Spleen (tissue), 11 donors: ENCODE data around the gene WFDC9. TPM values are rescaled to one million over a fixed set of nuclear protein-coding genes. Genes with fewer than 3 reads are reported as not detected.

ENCODE experiments used
- DNase-seq: peaks from one replicate; pipeline ENCODE4 v3.0.0-alpha.2; 2020
- H3K27ac ChIP-seq, 8 donors: fragments of 200-600 bp; sonication (generic) in 7 of 8; 1 replicate in 4 of 8; 2 replicates in 4 of 8; pipeline versions ENCODE4 v1.5.0 to v1.8.0; 2016 to 2021; ENCODE audit warnings: inconsistent platforms in 4 of 8, mild to moderate bottlenecking in 4 of 8, moderate library complexity in 1 of 8
- H3K27me3 ChIP-seq, 7 donors: fragments of 200-600 bp; sonication (generic) in 6 of 7; replicated peaks in 1 of 7; 1 replicate in 4 of 7; 2 replicates in 3 of 7; pipeline versions ENCODE4 v1.5.0 to v1.8.0; 2016 to 2021; ENCODE audit warnings: inconsistent platforms in 3 of 7, mild to moderate bottlenecking in 1 of 7
- H3K36me3 ChIP-seq, 6 donors: fragments of 200-600 bp; sonication (generic) in 5 of 6; 1 replicate in 4 of 6; 2 replicates in 2 of 6; pipeline versions ENCODE4 v1.5.0 to v1.8.0; 2016 to 2021; ENCODE audit warnings: inconsistent platforms in 2 of 6
- H3K4me1 ChIP-seq, 6 donors: fragments of 200-600 bp; sonication (generic) in 5 of 6; 1 replicate in 3 of 6; 2 replicates in 3 of 6; pipeline versions ENCODE4 v1.5.0 to v1.8.0; 2016 to 2021; ENCODE audit warnings: inconsistent platforms in 3 of 6
- H3K4me3 ChIP-seq, 8 donors: fragments of 200-600 bp; sonication (generic) in 7 of 8; 1 replicate in 4 of 8; 2 replicates in 4 of 8; pipeline versions ENCODE4 v1.5.0 to v1.8.0; 2016 to 2021; ENCODE audit warnings: inconsistent platforms in 4 of 8, mild to moderate bottlenecking in 4 of 8, moderate library complexity in 2 of 8
- H3K9me3 ChIP-seq, 8 donors: fragments of 200-600 bp; sonication (generic) in 7 of 8; 1 replicate in 4 of 8; 2 replicates in 4 of 8; pipeline versions ENCODE4 v1.5.0 to v1.8.0; 2016 to 2021; ENCODE audit warnings: inconsistent platforms in 4 of 8
- CTCF ChIP-seq, 11 experiments: fragments of 200-600 bp in 7 of 11; fragments of 450-650 bp in 4 of 11; sonication (generic) in 4 of 11; IDR thresholded peaks in 8 of 11; conservative IDR thresholded peaks in 3 of 11; 1 replicate in 7 of 11; 2 replicates in 4 of 11; pipeline versions ENCODE4 v1.4.0 to v1.8.0; 2016 to 2021; ENCODE audit warnings: antibody characterized with exemption in 11 of 11, inconsistent platforms in 4 of 11, mild to moderate bottlenecking in 1 of 11
- POLR2A ChIP-seq, 3 donors: fragments of 450-650 bp; IDR thresholded peaks; one replicate each; pipeline ENCODE4 v1.5.1; 2017; ENCODE audit warnings: antibody characterized with exemption in 3 of 3, mild to moderate bottlenecking in 1 of 3
- POLR2AphosphoS5 ChIP-seq, 3 donors: sonication (generic); formaldehyde crosslinking; IDR thresholded peaks; one replicate each; pipeline ENCODE4 v1.5.1; 2017; ENCODE audit warnings: antibody characterized with exemption in 3 of 3
- WGBS, 5 donors: extraction: QIAGEN DNeasy Blood & Tissue Kit in 3 of 5; methylation state at CpG; one replicate each; pipeline versions ENCODE4 v1.1.5 to v1.1.7; 2013 to 2018; 5-methylcytosine and 5-hydroxymethylcytosine counted together
- intact Hi-C: fragments of 100-400 bp; cut with DNase I; formaldehyde crosslinking; loops from one replicate; pipeline ENCODE4 v1.15.0; 2023; ENCODE audit warnings: low total_unique reads
- polyA plus RNA-seq, 3 donors: library from polyadenylated mRNA; stranded (reverse); fragments of 200-250 nt; gene quantifications; one replicate each; pipeline ENCODE4 v1.2.1, GENCODE V29; 2013
- total RNA-seq, 7 donors: library from RNA; depleted of rRNA in 3 of 7; stranded (reverse); fragments of >200 nt in 3 of 7; fragmentation: NEBNext Ultra II Directional in 4 of 7; extraction: Animal tissue kit (Norgen Biotek cat#: 25700) in 4 of 7; gene quantifications; one replicate each; pipeline versions ENCODE4 v1.1.0 to v1.2.1, GENCODE V29; 2016 to 2021
- donor health status: healthy with polysubstance abuse.
- donor health status: DM: no; HTN: no; CAD: no; lungs with moderate emphysema.
- donor health status: DM: no; HTN: no; CAD: no.
- donor health status: Bipolar disorder and iron deficiency.
- donor health status: healthy.
- donor health status: DM: no; HTN: no; CAD: no.
- donor health status: DM: yes; HTN: yes; CAD: no.

Gene WFDC9
- total and polyA plus RNA-seq, 10 donors = not detected

GRCh38 chr20:45583502-45583901, 47.6 kb downstream of the WFDC9 start:
- no peaks in the 10 kb centered on the region for H3K9me3 ChIP-seq
- WGBS, 5 donors = 68 to 80% (median 74%) methylated on average over 3 of the region's 3 CpGs
- peaks cover 0 to 17% (median 0%) of the 10 kb centered on the region in 7 donors for H3K27me3 ChIP-seq
- TF ChIP-seq CTCF (IDR thresholded peaks at IDR 0.05 in 8 of 11, conservative IDR thresholded peaks at IDR 0.05 in 3 of 11) = no peak
- TF ChIP-seq POLR2A (IDR thresholded peaks at IDR 0.05) = no peak
- TF ChIP-seq POLR2AphosphoS5 (IDR thresholded peaks at IDR 0.05) = no peak
- H3K36me3 ChIP-seq = no peaks in the 10 kb centered on the region
- no peak overlapping the region for H3K27ac ChIP-seq
- no peak for DNase-seq
- intact Hi-C loops = no loop called here
- no peaks in the 10 kb centered on the region for H3K4me1 ChIP-seq
- H3K4me3 ChIP-seq = no peak overlapping the region

- peaks cover 0 to 17% (median 0%) of the 10 kb centered on the region in 7 donors for H3K27me3 ChIP-seq
- intact Hi-C loops = no loop called here
- H3K4me1 ChIP-seq = no peaks in the 10 kb centered on the region
- H3K4me3 ChIP-seq = no peak overlapping the region
- H3K9me3 ChIP-seq = no peaks in the 10 kb centered on the region
- H3K27ac ChIP-seq = no peak overlapping the region
- no peak for TF ChIP-seq POLR2AphosphoS5 (IDR thresholded peaks at IDR 0.05)
- no peak for TF ChIP-seq CTCF (IDR thresholded peaks at IDR 0.05 in 8 of 11, conservative IDR thresholded peaks at IDR 0.05 in 3 of 11)
- no peak for TF ChIP-seq POLR2A (IDR thresholded peaks at IDR 0.05)
- no peaks in the 10 kb centered on the region for H3K36me3 ChIP-seq
- no peak for DNase-seq
Measured at GRCh38 chr20:45581702-45582101, 49.4 kb downstream of the WFDC9 start.

GRCh38 chr20:45579184-45579583, 51.9 kb downstream of the WFDC9 start, which contains the start of gene WFDC8:
TSS of gene WFDC8 (minus strand) at chr20:45579284. CDS start at chr20:45579247, 37 bp downstream.
- Histone ChIP-seq H3K27ac (no peak within 1 kb of the TSS), H3K36me3 (no peaks in the 10 kb centered on the region), H3K4me1 (no peaks in the 10 kb centered on the region), H3K9me3 (no peaks in the 10 kb centered on the region), H3K27me3 (peaks cover 0 to 22% (median 0%) of the 10 kb centered on the region in 7 donors), H3K4me3 (no peak within 1 kb of the TSS)
- TF ChIP-seq CTCF (IDR thresholded peaks at IDR 0.05 in 8 of 11, conservative IDR thresholded peaks at IDR 0.05 in 3 of 11) (no peak), POLR2A (IDR thresholded peaks at IDR 0.05) (no peak), POLR2AphosphoS5 (IDR thresholded peaks at IDR 0.05) (no peak)
- intact Hi-C loops = no loop called here
- WGBS, 5 donors = 63 to 81% (median 72%) methylated on average over 4 of the region's 4 CpGs
- DNase-seq = no peak

- H3K27ac ChIP-seq = no peak overlapping the region
- H3K4me3 ChIP-seq = no peak overlapping the region
- DNase-seq = no peak
- no peaks in the 10 kb centered on the region for H3K9me3 ChIP-seq
- 76 to 97% (median 89%) methylated on average over 1 of the region's 1 CpG for WGBS, 5 donors
- H3K36me3 ChIP-seq = no peaks in the 10 kb centered on the region
- TF ChIP-seq CTCF (IDR thresholded peaks at IDR 0.05 in 8 of 11, conservative IDR thresholded peaks at IDR 0.05 in 3 of 11) = no peak
- TF ChIP-seq POLR2AphosphoS5 (IDR thresholded peaks at IDR 0.05) = no peak
- TF ChIP-seq POLR2A (IDR thresholded peaks at IDR 0.05) = no peak
- intact Hi-C loops = no loop called here
- peaks cover 0 to 22% (median 0%) of the 10 kb centered on the region in 7 donors for H3K27me3 ChIP-seq
- no peaks in the 10 kb centered on the region for H3K4me1 ChIP-seq
Measured at GRCh38 chr20:45578231-45578630, 52.9 kb downstream of the WFDC9 start.
